AG04449 (cell line): ENCODE data around the gene UBAP1L.

Experiments used
- CTCF ChIA-PET: fragments of 350-600 bp; formaldehyde crosslinking; extraction: SDS; loops from one replicate; lab custom pipeline; 2021; ENCODE audit warnings: antibody characterized with exemption; lab: Yijun Ruan, JAX
- POLR2A ChIA-PET: fragments of 400-600, 350-600 bp; formaldehyde crosslinking; extraction: SDS; loops from one replicate; lab custom pipeline; 2020; ENCODE audit warnings: antibody characterized with exemption, inconsistent platforms; lab: Yijun Ruan, JAX
- DNase-seq: peaks from one replicate; pipeline ENCODE4 v3.0.0-alpha.2; 2010; ENCODE audit warnings: low read depth, low spot score
- H3K4me3 ChIP-seq: 2 replicates; pipeline ENCODE4 v1.5.1; 2011; ENCODE audit warnings: low read depth, mild to moderate bottlenecking, control low read depth, low read length
- CTCF ChIP-seq: IDR thresholded peaks from one replicate; pipeline ENCODE4 v1.5.1; 2011; ENCODE audit warnings: mild to moderate bottlenecking, moderate library complexity, low read length, control low read depth, inconsistent platforms; ENCODE audit not compliant: insufficient read depth; ENCODE audit errors: missing control alignments

The UBAP1L gene

GRCh38 chr15:65066635-65067316 is 48.2 kb downstream of the UBAP1L start:
- no peak for TF ChIP-seq CTCF
- DNase-seq, result no peak
- POLR2A ChIA-PET, result no interaction called here
- CTCF ChIA-PET, result interaction anchor here (0.6 to 9.3 kb wide), 5 partner anchors 8 to 35 kb away, joined by 3 to 135 read pairs (median 39); partner anchors contain the start of gene KBTBD13
- no peak overlapping the region for H3K4me3 ChIP-seq

- no peak for TF ChIP-seq CTCF
- POLR2A ChIA-PET, result no interaction called here
- DNase-seq, result no peak
- CTCF ChIA-PET, result interaction anchor here (0.5 to 9.3 kb wide), 6 partner anchors 8 to 35 kb away, joined by 3 to 135 read pairs (median 26); partner anchors contain the start of gene KBTBD13
- H3K4me3 ChIP-seq, result no peak overlapping the region
These were observed 48.9 kb downstream of the UBAP1L start for GRCh38 chr15:65066001-65066634.

DNA sequence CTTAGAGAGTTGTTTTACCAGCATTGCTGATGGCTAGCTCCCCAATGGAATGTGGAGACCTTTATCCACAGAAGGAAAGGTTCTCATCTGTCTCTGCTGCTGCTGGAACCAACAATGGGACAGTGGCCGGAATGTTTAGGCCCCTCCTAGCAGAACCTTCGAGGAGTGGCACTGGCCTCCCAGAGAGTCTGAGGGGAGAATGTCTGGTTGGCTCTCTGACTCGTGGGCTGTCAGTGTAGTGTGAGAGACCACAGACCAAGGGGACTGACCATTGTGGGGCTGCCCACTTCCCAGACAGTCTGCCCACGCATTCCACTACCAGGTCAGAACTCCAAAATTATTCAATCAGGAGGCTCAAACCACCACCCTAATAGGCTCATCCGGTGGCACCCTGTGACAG is 52.3 kb downstream of the UBAP1L start:
- ChIA-PET POLR2A (no interaction called here), CTCF (interaction anchor here (1.2 to 9.3 kb wide), 5 partner anchors 9 to 39 kb away, joined by 3 to 135 read pairs (median 10); partner anchors contain the start of gene KBTBD13)

GRCh38 chr15:65062061-65062460 is 52.9 kb downstream of the UBAP1L start:
- H3K4me3 ChIP-seq, result no peak overlapping the region
- TF ChIP-seq CTCF, result no peak
- no peak for DNase-seq
- ChIA-PET CTCF (interaction anchor here (1.2 to 9.3 kb wide), 6 partner anchors 9 to 40 kb away, joined by 3 to 135 read pairs (median 10); partner anchors contain the start of gene KBTBD13), POLR2A (no interaction called here)

More for the DNA sequence above, 52.3 kb downstream of the UBAP1L start:
- no peak for TF ChIP-seq CTCF
- no peak overlapping the region for H3K4me3 ChIP-seq
- no peak for DNase-seq

DNA sequence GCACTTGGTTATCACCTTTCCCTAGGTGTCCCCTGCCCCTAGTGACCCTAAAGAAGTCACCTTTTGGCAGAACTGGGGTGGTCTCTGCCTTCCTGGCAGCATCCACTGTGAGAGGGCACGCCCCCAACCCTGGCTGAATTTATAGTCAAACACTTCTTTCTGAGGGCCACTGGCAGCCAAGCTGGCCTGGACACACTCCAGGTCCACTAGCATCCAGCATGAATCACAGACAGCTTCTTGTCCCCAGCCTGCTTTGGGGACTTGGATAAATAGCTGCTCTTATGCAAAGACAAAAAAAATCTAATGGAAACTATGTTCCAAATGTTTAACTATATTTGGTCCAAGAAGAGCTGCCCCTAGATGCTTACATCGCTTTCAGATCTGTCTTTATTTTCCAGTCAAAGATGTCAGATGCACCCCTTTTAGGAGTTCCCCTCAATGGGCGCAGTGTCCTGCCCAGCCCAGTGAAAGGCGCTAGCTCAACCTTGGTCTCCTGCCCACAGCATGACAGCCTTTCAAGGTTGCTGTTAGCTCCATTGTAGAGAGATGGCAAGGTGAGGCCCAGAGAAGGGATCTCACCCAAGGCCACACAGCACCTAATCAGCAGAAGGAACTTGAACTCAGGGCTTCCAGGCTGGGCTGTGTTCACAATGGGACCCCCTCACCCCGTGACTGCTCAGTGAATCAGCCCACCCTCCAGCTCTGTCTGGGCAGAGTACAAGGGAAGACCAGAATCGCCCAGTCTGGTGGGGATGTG is 54.2 kb downstream of the UBAP1L start:
- ChIA-PET CTCF (interaction anchor here (0.8 to 7.2 kb wide), 7 partner anchors 9 to 41 kb away, joined by 3 to 109 read pairs (median 9); partner anchors contain the start of gene KBTBD13), POLR2A (no interaction called here)
- DNase-seq, result no peak
- no peak overlapping the region for H3K4me3 ChIP-seq
- TF ChIP-seq CTCF, result no peak
